SK-N-SH (cell line): Measurements from ENCODE around the gene CCNJL.
"Not testable (repeated sequence)": the region's sequence is repeated elsewhere in the genome, so short reads cannot be mapped to it uniquely, and the experiment has no call there.

Source experiments
- CTCF ChIP-seq: fragments of 200-600 bp; sonication (generic); IDR thresholded peaks from 2 replicates; pipeline ENCODE4 v1.6.1; 2017; ENCODE audit warnings: antibody characterized with exemption, mild to moderate bottlenecking, moderate library complexity
- EP300 ChIP-seq, 2 experiments: IDR thresholded peaks; 2 replicates each; pipeline versions ENCODE4 v1.4.0 to v1.6.1; 2012; ENCODE audit warnings: borderline replicate concordance in 1 of 2, low read depth in 1 of 2, low read length in 1 of 2
- JUND ChIP-seq: IDR thresholded peaks from 2 replicates; pipeline ENCODE4 v1.4.0; 2012
- NFIC ChIP-seq: IDR thresholded peaks from 2 replicates; pipeline ENCODE4 v1.4.0; 2012; ENCODE audit warnings: borderline replicate concordance
- NRF1 ChIP-seq: IDR thresholded peaks from 2 replicates; pipeline ENCODE4 v1.6.1; 2012; ENCODE audit warnings: low read depth, mild to moderate bottlenecking, low read length
- POLR2AphosphoS5 ChIP-seq: IDR thresholded peaks from 2 replicates; pipeline ENCODE4 v1.6.1; 2012; ENCODE audit warnings: low read depth, low read length
- RAD21 ChIP-seq: IDR thresholded peaks from 2 replicates; pipeline ENCODE4 v1.6.1; 2012; ENCODE audit warnings: mild to moderate bottlenecking, low read length
- TAF1 ChIP-seq: IDR thresholded peaks from 2 replicates; pipeline ENCODE4 v1.6.1; 2012; ENCODE audit warnings: low read depth, mild to moderate bottlenecking, low read length, moderate library complexity, borderline replicate concordance
- YY1 ChIP-seq: IDR thresholded peaks from 2 replicates; pipeline ENCODE4 v1.4.0; 2012; ENCODE audit warnings: low read depth, mild to moderate bottlenecking
- TF ChIP-seq, protein P1 (sequence below): IDR thresholded peaks from 2 replicates; pipeline ENCODE4 v1.6.1; 2012; ENCODE audit warnings: mild to moderate bottlenecking, low read depth, low read length, moderate library complexity

DNA sequence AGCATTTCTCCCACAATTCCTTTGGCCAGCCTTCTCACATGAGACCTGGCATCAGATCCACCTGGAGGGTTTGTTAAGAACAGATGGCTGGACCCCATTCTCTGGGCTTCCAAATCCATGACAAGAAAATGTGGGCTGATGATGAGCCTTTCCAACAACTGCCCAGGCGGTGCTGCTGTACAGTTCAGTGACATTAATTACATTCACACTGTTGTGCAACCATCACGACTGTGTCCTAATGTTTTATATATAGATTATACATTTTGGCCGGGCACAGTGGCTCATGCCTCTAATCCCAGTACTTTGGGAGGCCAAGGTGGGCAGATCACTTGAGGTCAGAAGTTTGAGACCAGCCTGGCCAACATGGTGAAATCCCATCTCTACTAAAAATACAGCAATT, 22.4 kb upstream of the CCNJL start:
- TF ChIP-seq RAD21; YY1; NRF1; JUND; NFIC; CTCF; POLR2AphosphoS5; EP300 (IDR thresholded peaks at IDR 0.05; ENCODE audit: borderline replicate concordance in 1 of 2, low read depth in 1 of 2, low read length in 1 of 2); TAF1: not testable (repeated sequence)
- TF ChIP-seq, protein P1, sequence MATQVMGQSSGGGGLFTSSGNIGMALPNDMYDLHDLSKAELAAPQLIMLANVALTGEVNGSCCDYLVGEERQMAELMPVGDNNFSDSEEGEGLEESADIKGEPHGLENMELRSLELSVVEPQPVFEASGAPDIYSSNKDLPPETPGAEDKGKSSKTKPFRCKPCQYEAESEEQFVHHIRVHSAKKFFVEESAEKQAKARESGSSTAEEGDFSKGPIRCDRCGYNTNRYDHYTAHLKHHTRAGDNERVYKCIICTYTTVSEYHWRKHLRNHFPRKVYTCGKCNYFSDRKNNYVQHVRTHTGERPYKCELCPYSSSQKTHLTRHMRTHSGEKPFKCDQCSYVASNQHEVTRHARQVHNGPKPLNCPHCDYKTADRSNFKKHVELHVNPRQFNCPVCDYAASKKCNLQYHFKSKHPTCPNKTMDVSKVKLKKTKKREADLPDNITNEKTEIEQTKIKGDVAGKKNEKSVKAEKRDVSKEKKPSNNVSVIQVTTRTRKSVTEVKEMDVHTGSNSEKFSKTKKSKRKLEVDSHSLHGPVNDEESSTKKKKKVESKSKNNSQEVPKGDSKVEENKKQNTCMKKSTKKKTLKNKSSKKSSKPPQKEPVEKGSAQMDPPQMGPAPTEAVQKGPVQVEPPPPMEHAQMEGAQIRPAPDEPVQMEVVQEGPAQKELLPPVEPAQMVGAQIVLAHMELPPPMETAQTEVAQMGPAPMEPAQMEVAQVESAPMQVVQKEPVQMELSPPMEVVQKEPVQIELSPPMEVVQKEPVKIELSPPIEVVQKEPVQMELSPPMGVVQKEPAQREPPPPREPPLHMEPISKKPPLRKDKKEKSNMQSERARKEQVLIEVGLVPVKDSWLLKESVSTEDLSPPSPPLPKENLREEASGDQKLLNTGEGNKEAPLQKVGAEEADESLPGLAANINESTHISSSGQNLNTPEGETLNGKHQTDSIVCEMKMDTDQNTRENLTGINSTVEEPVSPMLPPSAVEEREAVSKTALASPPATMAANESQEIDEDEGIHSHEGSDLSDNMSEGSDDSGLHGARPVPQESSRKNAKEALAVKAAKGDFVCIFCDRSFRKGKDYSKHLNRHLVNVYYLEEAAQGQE = not testable (repeated sequence)
